Gastroesophageal sphincter (tissue), 4 donors: ENCODE data around the gene PARP14. TPM values are rescaled to one million over a fixed set of nuclear protein-coding genes. Genes with fewer than 3 reads are reported as not detected.
"Not testable (repeated sequence)": the region's sequence is repeated elsewhere in the genome, so short reads cannot be mapped to it uniquely, and the experiment has no call there.

Experiments used
- ATAC-seq: fragments of 150-250 bp; one replicate; pipeline ENCODE4 v1.9.1; 2016; ENCODE audit warnings: mild to moderate bottlenecking, moderate library complexity
- H3K27ac ChIP-seq, 4 donors: fragments of 200-600 bp; sonication (generic) in 3 of 4; 1 replicate in 3 of 4; 2 replicates in 1 of 4; pipeline ENCODE4 v1.5.1; 2016 to 2019
- H3K27me3 ChIP-seq: fragments of 200-600 bp; sonication (generic); one replicate; pipeline ENCODE4 v1.5.1; 2019
- H3K36me3 ChIP-seq, 2 donors: fragments of 200-600 bp; sonication (generic); one replicate each; pipeline ENCODE4 v1.5.1; 2019; ENCODE audit warnings: control low read depth in 1 of 2
- H3K4me1 ChIP-seq, 3 donors: fragments of 200-600 bp; sonication (generic); 1 replicate in 2 of 3; 2 replicates in 1 of 3; pipeline ENCODE4 v1.5.1; 2016 to 2019; ENCODE audit warnings: control low read depth in 2 of 3
- H3K4me3 ChIP-seq, 2 donors: fragments of 200-600 bp; sonication (generic); one replicate each; pipeline ENCODE4 v1.5.1; 2019; ENCODE audit warnings: mild to moderate bottlenecking in 1 of 2, moderate library complexity in 1 of 2
- H3K9me3 ChIP-seq, 3 donors: fragments of 200-600 bp; sonication (generic); one replicate each; pipeline ENCODE4 v1.5.1; 2017 to 2019; ENCODE audit warnings: control low read depth in 2 of 3
- CTCF ChIP-seq, 4 experiments: fragments of 200-600 bp in 2 of 4; fragments of 450-650 bp in 2 of 4; sonication (generic) in 1 of 4; IDR thresholded peaks; one replicate each; pipeline ENCODE4 v1.5.1; 2017 to 2019; ENCODE audit warnings: antibody characterized with exemption in 4 of 4, mild to moderate bottlenecking in 2 of 4, moderate library complexity in 2 of 4
- EP300 ChIP-seq: sonication (generic); formaldehyde crosslinking; IDR thresholded peaks from one replicate; pipeline ENCODE4 v1.6.1; 2017; ENCODE audit warnings: antibody characterized with exemption, mild to moderate bottlenecking
- POLR2A ChIP-seq, 2 donors: fragments of 450-650 bp; IDR thresholded peaks; one replicate each; pipeline ENCODE4 v1.6.1; 2017; ENCODE audit warnings: antibody characterized with exemption in 2 of 2, mild to moderate bottlenecking in 2 of 2, moderate library complexity in 1 of 2
- POLR2AphosphoS5 ChIP-seq: sonication (generic); formaldehyde crosslinking; IDR thresholded peaks from one replicate; pipeline ENCODE4 v1.6.1; 2017; ENCODE audit warnings: antibody characterized with exemption
- WGBS, 2 donors: methylation state at CpG; one replicate each; pipeline ENCODE4 v1.1.5; 2018; ENCODE audit warnings: low coverage in 1 of 2; 5-methylcytosine and 5-hydroxymethylcytosine counted together
- total RNA-seq, 4 donors: library from RNA; depleted of rRNA; stranded (reverse); fragments of >200 nt; gene quantifications; one replicate each; pipeline ENCODE4 v1.1.0, GENCODE V29; 2016

PARP14 gene
- total RNA-seq, 4 donors from 2014 or later = 25.0 to 59.0 (median 35.0) TPM

DNA sequence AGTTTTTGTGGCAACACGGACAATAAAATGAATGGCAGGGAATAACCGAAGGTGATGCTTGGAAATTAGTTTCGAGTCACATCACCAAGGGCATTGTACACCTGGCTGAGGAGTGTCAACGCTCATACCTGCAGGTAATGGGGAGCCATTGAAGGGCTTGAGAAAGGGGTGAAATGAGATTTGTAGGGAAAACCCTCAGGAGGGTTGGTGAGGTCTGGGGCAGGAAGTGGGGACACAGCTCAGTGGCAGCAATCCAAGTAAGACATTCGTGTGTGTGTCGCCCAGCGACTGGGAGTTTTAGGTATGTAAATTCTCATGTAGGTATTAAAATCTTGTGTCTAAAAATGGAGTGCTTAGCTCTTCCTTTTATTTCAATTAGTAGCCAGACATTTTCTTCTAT lies 14.3 kb downstream of the PARP14 start:
- ATAC-seq = no peak
- no peak overlapping the region for H3K27ac ChIP-seq
- peaks cover under 1 to 81% of the 10 kb centered on the region in 2 donors for H3K36me3 ChIP-seq
- WGBS, 2 donors = 82 to 83% methylated on average over 7 of the region's 7 CpGs
- H3K4me3 ChIP-seq = no peak overlapping the region
- no peaks in the 10 kb centered on the region for H3K27me3 ChIP-seq
- H3K4me1 ChIP-seq = no peaks in the 10 kb centered on the region
- TF ChIP-seq EP300 = no peak
- TF ChIP-seq POLR2A (IDR thresholded peaks at IDR 0.05) = no peak
- no peak for TF ChIP-seq POLR2AphosphoS5
- no peak for TF ChIP-seq CTCF (IDR thresholded peaks at IDR 0.05)
- H3K9me3 ChIP-seq = no peaks in the 10 kb centered on the region

- no peaks in the 10 kb centered on the region for H3K9me3 ChIP-seq
- no peak overlapping the region for H3K27ac ChIP-seq
- no peak for ATAC-seq
- H3K36me3 ChIP-seq = peaks cover 3 to 92% of the 10 kb centered on the region in 2 donors
- TF ChIP-seq EP300 (no peak), POLR2A (IDR thresholded peaks at IDR 0.05) (no peak), POLR2AphosphoS5 (no peak), CTCF (IDR thresholded peaks at IDR 0.05) (no peak)
- no peaks in the 10 kb centered on the region for H3K27me3 ChIP-seq
- no peak overlapping the region for H3K4me3 ChIP-seq
- H3K4me1 ChIP-seq = no peaks in the 10 kb centered on the region
Observed at GRCh38 chr3:122695927-122696561, 15.4 kb downstream of the PARP14 start.

- ATAC-seq = no peak
- Histone ChIP-seq H3K4me1 (no peaks in the 10 kb centered on the region), H3K4me3 (no peak overlapping the region), H3K27me3 (no peaks in the 10 kb centered on the region), H3K27ac (no peak overlapping the region), H3K9me3 (no peaks in the 10 kb centered on the region), H3K36me3 (peaks cover 3 to 98% of the 10 kb centered on the region in 2 donors)
- WGBS, 2 donors = 63 to 68% methylated on average over 1 to 2 of the region's 2 CpGs
- no peak for TF ChIP-seq POLR2AphosphoS5
- TF ChIP-seq EP300 = no peak
- TF ChIP-seq CTCF (IDR thresholded peaks at IDR 0.05) = no peak
- no peak for TF ChIP-seq POLR2A (IDR thresholded peaks at IDR 0.05)
Observed at GRCh38 chr3:122697952-122698620, 17.4 kb downstream of the PARP14 start.

DNA sequence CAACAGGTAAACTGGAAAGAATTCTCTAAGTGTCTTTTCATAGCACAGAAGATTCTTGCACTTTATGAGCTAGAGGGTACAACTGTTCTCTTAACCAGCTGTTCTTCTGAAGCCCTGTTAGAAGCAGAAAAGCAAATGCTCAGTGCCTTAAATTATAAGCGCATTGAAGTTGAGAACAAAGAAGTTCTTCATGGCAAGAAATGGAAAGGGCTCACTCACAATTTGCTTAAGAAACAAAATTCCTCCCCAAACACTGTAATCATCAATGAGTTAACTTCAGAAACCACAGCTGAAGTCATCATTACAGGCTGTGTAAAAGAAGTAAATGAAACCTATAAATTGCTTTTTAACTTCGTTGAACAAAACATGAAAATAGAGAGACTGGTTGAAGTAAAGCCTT lies 19.6 kb downstream of the PARP14 start:
- no peaks in the 10 kb centered on the region for H3K27me3 ChIP-seq
- no peaks in the 10 kb centered on the region for H3K4me1 ChIP-seq
- no peak overlapping the region for H3K27ac ChIP-seq
- TF ChIP-seq CTCF (IDR thresholded peaks at IDR 0.05) (no peak), POLR2A (IDR thresholded peaks at IDR 0.05) (no peak), EP300 (no peak), POLR2AphosphoS5 (no peak)
- peaks cover 3 to 98% of the 10 kb centered on the region in 2 donors for H3K36me3 ChIP-seq
- 82% methylated on average over 2 of the region's 2 CpGs; no CpG with 5 or more reads in 1 of the 2 donors for WGBS, 2 donors
- H3K9me3 ChIP-seq = no peaks in the 10 kb centered on the region
- ATAC-seq = no peak
- no peak overlapping the region for H3K4me3 ChIP-seq

DNA sequence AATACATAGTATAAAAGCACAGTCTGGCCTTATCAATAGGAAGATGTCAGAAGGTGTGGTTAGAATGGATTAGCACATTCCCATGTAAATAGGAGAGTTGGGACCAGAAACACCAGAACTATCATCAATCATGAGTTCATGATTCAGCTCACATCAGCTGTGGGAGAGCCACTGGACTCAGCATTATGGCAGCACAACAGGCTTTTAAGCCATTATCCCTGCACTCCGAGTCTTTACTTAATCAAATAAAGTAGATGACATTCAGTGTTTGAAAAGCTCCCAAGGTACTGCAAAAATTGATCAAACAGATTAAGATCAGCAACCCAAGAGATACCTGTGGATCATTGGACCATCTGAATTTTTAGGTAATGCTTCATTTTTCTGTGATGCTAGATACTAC lies 24.7 kb downstream of the PARP14 start:
- Histone ChIP-seq H3K4me3 (no peak overlapping the region), H3K27ac (no peak overlapping the region), H3K4me1 (no peaks in the 10 kb centered on the region), H3K9me3 (no peaks in the 10 kb centered on the region), H3K36me3 (peaks cover 0 to 88% of the 10 kb centered on the region in 2 donors), H3K27me3 (no peaks in the 10 kb centered on the region)
- ATAC-seq = no peak
- WGBS, 2 donors = 100% methylated on average over 1 of the region's 1 CpG
- TF ChIP-seq POLR2A (IDR thresholded peaks at IDR 0.05) (no peak), CTCF (IDR thresholded peaks at IDR 0.05) (no peak), POLR2AphosphoS5 (no peak), EP300 (no peak)

DNA sequence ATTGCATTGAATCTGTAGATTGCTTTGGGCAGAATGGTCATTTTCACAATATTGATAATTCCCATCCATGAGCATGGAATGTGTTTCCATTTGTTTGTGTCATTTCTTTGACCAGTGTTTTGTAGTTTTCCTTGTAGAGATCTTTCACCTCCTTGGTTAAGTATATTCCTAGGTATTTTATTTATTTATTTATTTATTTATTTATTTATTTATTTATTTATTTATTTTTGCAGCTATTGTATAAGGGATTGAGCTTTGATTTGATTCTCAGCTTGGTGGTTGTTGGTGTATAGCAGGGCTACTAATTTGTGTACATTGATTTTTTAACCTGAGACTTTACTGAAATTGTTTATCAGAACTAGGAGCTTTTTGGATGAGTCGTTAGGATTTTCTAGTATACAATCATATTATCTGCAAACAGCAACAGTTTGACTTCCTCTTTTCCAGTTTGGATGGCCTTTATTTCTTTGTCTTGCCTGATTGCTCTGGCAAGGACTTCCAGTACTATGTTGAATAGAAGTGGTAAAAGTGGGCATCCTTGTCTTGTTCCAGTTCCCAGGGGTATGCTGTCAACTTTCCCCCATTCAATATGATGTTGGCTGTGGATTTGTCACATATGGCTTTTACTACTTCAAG lies 30.1 kb downstream of the PARP14 start:
- ATAC-seq, H3K4me3 ChIP-seq, H3K27me3 ChIP-seq, H3K27ac ChIP-seq, H3K9me3 ChIP-seq, H3K4me1 ChIP-seq: not testable (repeated sequence)
- peaks cover 0 to 75% of the 10 kb centered on the region in 2 donors for H3K36me3 ChIP-seq
- WGBS, 2 donors = 86 to 100% methylated on average over 1 of the region's 1 CpG
